ENCODE measurements around the gene TNFRSF12A. TPM values are rescaled to one million over a fixed set of nuclear protein-coding genes. Genes with fewer than 3 reads are reported as not detected.
A peak's percentile ranks its signal among the peaks of the same experiment; 100 is the strongest.

Gene TNFRSF12A
- total and polyA plus RNA-seq, 9 of the 15 experiments (the other 6 are each of a cell fraction or from before 2014, with no cell fraction given), result 0.41 to 61.8 (median 26.5) TPM

DNA sequence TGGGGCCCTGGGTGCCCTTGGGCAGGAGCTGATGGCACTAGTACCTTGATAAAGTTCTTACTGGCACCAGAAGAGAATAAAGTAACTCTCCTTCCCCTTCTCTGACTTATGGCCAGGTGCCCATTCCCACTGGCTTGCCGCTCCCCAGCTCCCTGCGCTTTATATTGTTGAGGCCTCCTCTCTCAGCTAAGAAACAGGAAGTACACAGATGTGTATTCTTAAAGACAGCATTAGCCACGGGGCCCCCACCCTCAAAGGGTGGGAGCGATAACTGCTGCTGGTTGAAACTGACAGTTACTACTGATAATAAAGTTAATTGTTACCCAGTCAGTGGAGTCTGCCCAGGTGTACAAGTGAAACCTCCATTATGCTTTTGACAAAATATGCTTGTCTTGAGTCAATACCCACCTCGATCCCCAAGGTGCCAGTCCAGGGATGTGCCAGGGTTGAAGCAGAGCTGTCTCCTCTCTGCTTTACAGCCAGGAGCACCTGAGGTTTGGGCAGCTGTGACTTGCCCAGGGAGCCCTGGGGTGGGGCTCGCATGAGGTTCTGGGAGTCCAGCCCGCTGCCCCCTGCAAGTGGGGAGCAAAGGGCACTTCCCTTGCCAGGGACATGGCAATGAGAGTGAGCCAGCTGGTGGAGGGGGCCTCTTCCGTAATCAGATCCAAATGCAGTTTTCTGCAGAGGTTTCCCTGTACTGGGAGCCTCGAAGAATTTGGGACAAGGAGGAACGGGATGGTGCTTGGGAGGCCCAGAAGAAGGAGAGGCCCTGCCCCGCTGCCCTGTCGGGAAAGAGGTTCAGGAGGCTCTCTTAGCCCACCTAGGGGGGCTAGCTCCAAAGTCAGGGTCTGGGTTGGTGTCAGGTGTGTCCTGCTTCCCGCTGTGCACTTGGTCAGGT is 12.9 kb upstream of the TNFRSF12A start (continued):
- TF ChIP-seq ZNF589 (CRISPR knock-in tag; IDR thresholded peaks at IDR 0.05; ENCODE audit: low read depth) (peak; percentile 49; the same call in 1 of the 2 replicates), RBM15 (IDR thresholded peaks at IDR 0.05; ENCODE audit: insufficient read depth, low read length) (no peak), PTRF (tag; IDR thresholded peaks at IDR 0.05) (no peak), MECOM (CRISPR knock-in tag; IDR thresholded peaks at IDR 0.05) (0 out of 2 replicates have a peak, but pooled peaks have one; percentile 39), FOXA1 (IDR thresholded peaks at IDR 0.05; ENCODE audit: borderline replicate concordance) (no peak), ZNF324 (CRISPR knock-in tag; IDR thresholded peaks at IDR 0.05) (no peak), ZBTB7A (IDR thresholded peaks at IDR 0.05; ENCODE audit: borderline replicate concordance, control insufficient read depth, low read depth, low read length) (peak; percentile 63; the same call in 1 of the 2 replicates), SP1 (CRISPR knock-in tag; IDR thresholded peaks at IDR 0.05) (no peak), MAFG (tag; conservative IDR thresholded peaks at IDR 0.05) (no peak), ZFX (CRISPR knock-in tag; IDR thresholded peaks at IDR 0.05) (peak; percentile 66), ZFP1 (CRISPR knock-in tag; IDR thresholded peaks at IDR 0.05) (no peak), GATAD2A (IDR thresholded peaks at IDR 0.05) (peak; percentile 30; the same call in 1 of the 2 replicates), ZSCAN29 (IDR thresholded peaks at IDR 0.05) (no peak), TEAD1 (CRISPR knock-in tag; IDR thresholded peaks at IDR 0.05) (no peak), MXI1 (IDR thresholded peaks at IDR 0.05; ENCODE audit: low read depth, low read length) (no peak), JUN (IDR thresholded peaks at IDR 0.05; ENCODE audit: borderline replicate concordance, low read depth, low read length) (no peak), JUN (CRISPR knock-in tag; IDR thresholded peaks at IDR 0.05; ENCODE audit: borderline replicate concordance) (no peak), CCAR2 (IDR thresholded peaks at IDR 0.05; ENCODE audit: low read depth, low read length) (no peak), CBFA2T2 (conservative IDR thresholded peaks at IDR 0.05) (0 out of 2 replicates have a peak, but pooled peaks have one; percentile 25)
- TF ChIP-seq, protein P1, sequence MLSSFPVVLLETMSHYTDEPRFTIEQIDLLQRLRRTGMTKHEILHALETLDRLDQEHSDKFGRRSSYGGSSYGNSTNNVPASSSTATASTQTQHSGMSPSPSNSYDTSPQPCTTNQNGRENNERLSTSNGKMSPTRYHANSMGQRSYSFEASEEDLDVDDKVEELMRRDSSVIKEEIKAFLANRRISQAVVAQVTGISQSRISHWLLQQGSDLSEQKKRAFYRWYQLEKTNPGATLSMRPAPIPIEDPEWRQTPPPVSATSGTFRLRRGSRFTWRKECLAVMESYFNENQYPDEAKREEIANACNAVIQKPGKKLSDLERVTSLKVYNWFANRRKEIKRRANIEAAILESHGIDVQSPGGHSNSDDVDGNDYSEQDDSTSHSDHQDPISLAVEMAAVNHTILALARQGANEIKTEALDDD (IDR thresholded peaks at IDR 0.05), result peak; percentile 94
- TF ChIP-seq, protein P2, sequence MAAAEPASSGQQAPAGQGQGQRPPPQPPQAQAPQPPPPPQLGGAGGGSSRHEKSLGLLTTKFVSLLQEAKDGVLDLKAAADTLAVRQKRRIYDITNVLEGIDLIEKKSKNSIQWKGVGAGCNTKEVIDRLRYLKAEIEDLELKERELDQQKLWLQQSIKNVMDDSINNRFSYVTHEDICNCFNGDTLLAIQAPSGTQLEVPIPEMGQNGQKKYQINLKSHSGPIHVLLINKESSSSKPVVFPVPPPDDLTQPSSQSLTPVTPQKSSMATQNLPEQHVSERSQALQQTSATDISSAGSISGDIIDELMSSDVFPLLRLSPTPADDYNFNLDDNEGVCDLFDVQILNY (CRISPR knock-in tag; IDR thresholded peaks at IDR 0.05), result no peak
- TF ChIP-seq, protein P3, sequence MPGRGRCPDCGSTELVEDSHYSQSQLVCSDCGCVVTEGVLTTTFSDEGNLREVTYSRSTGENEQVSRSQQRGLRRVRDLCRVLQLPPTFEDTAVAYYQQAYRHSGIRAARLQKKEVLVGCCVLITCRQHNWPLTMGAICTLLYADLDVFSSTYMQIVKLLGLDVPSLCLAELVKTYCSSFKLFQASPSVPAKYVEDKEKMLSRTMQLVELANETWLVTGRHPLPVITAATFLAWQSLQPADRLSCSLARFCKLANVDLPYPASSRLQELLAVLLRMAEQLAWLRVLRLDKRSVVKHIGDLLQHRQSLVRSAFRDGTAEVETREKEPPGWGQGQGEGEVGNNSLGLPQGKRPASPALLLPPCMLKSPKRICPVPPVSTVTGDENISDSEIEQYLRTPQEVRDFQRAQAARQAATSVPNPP (IDR thresholded peaks at IDR 0.05; ENCODE audit: borderline replicate concordance, insufficient read depth, insufficient read length), result no peak
- TF ChIP-seq, protein P4, sequence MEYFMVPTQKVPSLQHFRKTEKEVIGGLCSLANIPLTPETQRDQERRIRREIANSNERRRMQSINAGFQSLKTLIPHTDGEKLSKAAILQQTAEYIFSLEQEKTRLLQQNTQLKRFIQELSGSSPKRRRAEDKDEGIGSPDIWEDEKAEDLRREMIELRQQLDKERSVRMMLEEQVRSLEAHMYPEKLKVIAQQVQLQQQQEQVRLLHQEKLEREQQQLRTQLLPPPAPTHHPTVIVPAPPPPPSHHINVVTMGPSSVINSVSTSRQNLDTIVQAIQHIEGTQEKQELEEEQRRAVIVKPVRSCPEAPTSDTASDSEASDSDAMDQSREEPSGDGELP (CRISPR knock-in tag; IDR thresholded peaks at IDR 0.05; ENCODE audit: borderline replicate concordance), result peak; percentile 27
- TF ChIP-seq, protein P5, sequence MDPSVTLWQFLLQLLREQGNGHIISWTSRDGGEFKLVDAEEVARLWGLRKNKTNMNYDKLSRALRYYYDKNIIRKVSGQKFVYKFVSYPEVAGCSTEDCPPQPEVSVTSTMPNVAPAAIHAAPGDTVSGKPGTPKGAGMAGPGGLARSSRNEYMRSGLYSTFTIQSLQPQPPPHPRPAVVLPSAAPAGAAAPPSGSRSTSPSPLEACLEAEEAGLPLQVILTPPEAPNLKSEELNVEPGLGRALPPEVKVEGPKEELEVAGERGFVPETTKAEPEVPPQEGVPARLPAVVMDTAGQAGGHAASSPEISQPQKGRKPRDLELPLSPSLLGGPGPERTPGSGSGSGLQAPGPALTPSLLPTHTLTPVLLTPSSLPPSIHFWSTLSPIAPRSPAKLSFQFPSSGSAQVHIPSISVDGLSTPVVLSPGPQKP (CRISPR knock-in tag; IDR thresholded peaks at IDR 0.05), result no peak

All from K562 (cell line).